ENCODE results near the gene TMCC2.

TMCC2 gene

GRCh38 chr1:205192287-205192686 lies 35.5 kb upstream of the TMCC2 start:
- H4K12ac ChIP-seq (ENCODE audit: low read depth, low read length), result no peak overlapping the region

GRCh38 chr1:205199090-205199930 lies 28.4 kb upstream of the TMCC2 start:
- no CpG with 5 or more reads among the region's 9 CpGs for WGBS (ENCODE audit: extremely low coverage, insufficient coverage, insufficient read length)
- H3K36me3 ChIP-seq (ENCODE audit: control insufficient read depth in 1 of 2, insufficient read depth in 2 of 2, low read length in 2 of 2), result no peaks in the 10 kb centered on the region

More at GRCh38 chr1:205192287-205192686, 35.5 kb upstream of the TMCC2 start:
- no peak overlapping the region for H2BK5ac ChIP-seq (ENCODE audit: low read depth, low read length, poor library complexity)
- no peak overlapping the region for H2AK5ac ChIP-seq (ENCODE audit: low read length)
- no peak overlapping the region for H4K8ac ChIP-seq (ENCODE audit: low read depth, low read length)
- no peak overlapping the region for H3K23ac ChIP-seq (ENCODE audit: low read length)
- H2AFZ ChIP-seq (ENCODE audit: insufficient read depth, low read length, poor library complexity), result no peak overlapping the region
- no peak overlapping the region for H2BK120ac ChIP-seq (ENCODE audit: insufficient read depth, low read length, poor library complexity)
- H3K4me1 ChIP-seq (ENCODE audit: control insufficient read depth in 1 of 2, insufficient read depth in 2 of 2, low read length in 2 of 2), result peaks cover 0 to 10% of the 10 kb centered on the region in 2 experiments
- no peak overlapping the region for H2BK12ac ChIP-seq (ENCODE audit: low read length)
- H3K4me3 ChIP-seq (ENCODE audit: low read depth, low read length), result no peak overlapping the region
- H3K9ac ChIP-seq (ENCODE audit: low read length), result no peak overlapping the region
- no peak overlapping the region for H3K4ac ChIP-seq (ENCODE audit: low read depth, low read length)
- no peaks in the 10 kb centered on the region for H3K9me3 ChIP-seq (ENCODE audit: insufficient read depth, low read depth, low read length)
- H3K36me3 ChIP-seq (ENCODE audit: control insufficient read depth in 1 of 2, insufficient read depth in 2 of 2, low read length in 2 of 2), result peaks cover 0 to 1% of the 10 kb centered on the region in 2 experiments
- no peaks in the 10 kb centered on the region for H3K79me2 ChIP-seq (ENCODE audit: control insufficient read depth, insufficient read depth, low read length, poor library complexity)
- no peaks in the 10 kb centered on the region for H3K27me3 ChIP-seq (ENCODE audit: insufficient read depth, low read length)
- no peak overlapping the region for H4K91ac ChIP-seq (ENCODE audit: low read depth, low read length)
- H3K27ac ChIP-seq (ENCODE audit: low read depth, low read length), result no peak overlapping the region
- H3K18ac ChIP-seq (ENCODE audit: low read length), result no peak overlapping the region
- H3K14ac ChIP-seq (ENCODE audit: low read length), result no peak overlapping the region
- no CpG with 5 or more reads among the region's 8 CpGs for WGBS (ENCODE audit: extremely low coverage, insufficient coverage, insufficient read length)
- H3K79me1 ChIP-seq (ENCODE audit: low read length), result no peaks in the 10 kb centered on the region
- DNase-seq, result no peak
- no peak overlapping the region for H3K4me2 ChIP-seq (ENCODE audit: low read length)

GRCh38 chr1:205199931-205200299 lies 27.8 kb upstream of the TMCC2 start:
- Histone ChIP-seq H3K23ac (ENCODE audit: low read length) (no peak overlapping the region), H3K4me2 (ENCODE audit: low read length) (no peak overlapping the region), H2BK12ac (ENCODE audit: low read length) (no peak overlapping the region), H2BK120ac (ENCODE audit: insufficient read depth, low read length, poor library complexity) (no peak overlapping the region), H3K27ac (ENCODE audit: low read depth, low read length) (no peak overlapping the region), H4K12ac (ENCODE audit: low read depth, low read length) (no peak overlapping the region), H3K14ac (ENCODE audit: low read length) (no peak overlapping the region), H2AK5ac (ENCODE audit: low read length) (no peak overlapping the region), H3K36me3 (ENCODE audit: control insufficient read depth in 1 of 2, insufficient read depth in 2 of 2, low read length in 2 of 2) (no peaks in the 10 kb centered on the region), H4K8ac (ENCODE audit: low read depth, low read length) (no peak overlapping the region), H4K91ac (ENCODE audit: low read depth, low read length) (no peak overlapping the region), H3K79me2 (ENCODE audit: control insufficient read depth, insufficient read depth, low read length, poor library complexity) (no peaks in the 10 kb centered on the region), H3K4ac (ENCODE audit: low read depth, low read length) (no peak overlapping the region), H3K9me3 (ENCODE audit: insufficient read depth, low read depth, low read length) (no peaks in the 10 kb centered on the region), H3K4me3 (ENCODE audit: low read depth, low read length) (no peak overlapping the region), H3K18ac (ENCODE audit: low read length) (no peak overlapping the region), H3K9ac (ENCODE audit: low read length) (no peak overlapping the region), H3K27me3 (ENCODE audit: insufficient read depth, low read length) (no peaks in the 10 kb centered on the region), H3K4me1 (ENCODE audit: control insufficient read depth in 1 of 2, insufficient read depth in 2 of 2, low read length in 2 of 2) (no peaks in the 10 kb centered on the region), H2AFZ (ENCODE audit: insufficient read depth, low read length, poor library complexity) (no peak overlapping the region), H2BK5ac (ENCODE audit: low read depth, low read length, poor library complexity) (no peak overlapping the region), H3K79me1 (ENCODE audit: low read length) (no peaks in the 10 kb centered on the region)
- no peak for DNase-seq
- WGBS (ENCODE audit: extremely low coverage, insufficient coverage, insufficient read length), result no CpG with 5 or more reads among the region's 7 CpGs

More at GRCh38 chr1:205199090-205199930, 28.4 kb upstream of the TMCC2 start:
- Histone ChIP-seq H3K4me3 (ENCODE audit: low read depth, low read length) (no peak overlapping the region), H3K79me1 (ENCODE audit: low read length) (no peaks in the 10 kb centered on the region), H3K4me2 (ENCODE audit: low read length) (no peak overlapping the region), H3K4me1 (ENCODE audit: control insufficient read depth in 1 of 2, insufficient read depth in 2 of 2, low read length in 2 of 2) (peaks cover 0 to 1% of the 10 kb centered on the region in 2 experiments), H2AK5ac (ENCODE audit: low read length) (no peak overlapping the region), H3K9me3 (ENCODE audit: insufficient read depth, low read depth, low read length) (no peaks in the 10 kb centered on the region), H3K18ac (ENCODE audit: low read length) (no peak overlapping the region), H3K27me3 (ENCODE audit: insufficient read depth, low read length) (no peaks in the 10 kb centered on the region), H2BK120ac (ENCODE audit: insufficient read depth, low read length, poor library complexity) (no peak overlapping the region), H3K4ac (ENCODE audit: low read depth, low read length) (no peak overlapping the region), H2AFZ (ENCODE audit: insufficient read depth, low read length, poor library complexity) (no peak overlapping the region), H2BK12ac (ENCODE audit: low read length) (no peak overlapping the region), H3K14ac (ENCODE audit: low read length) (no peak overlapping the region), H4K12ac (ENCODE audit: low read depth, low read length) (no peak overlapping the region), H3K27ac (ENCODE audit: low read depth, low read length) (no peak overlapping the region), H4K8ac (ENCODE audit: low read depth, low read length) (no peak overlapping the region), H3K79me2 (ENCODE audit: control insufficient read depth, insufficient read depth, low read length, poor library complexity) (no peaks in the 10 kb centered on the region), H3K23ac (ENCODE audit: low read length) (no peak overlapping the region), H3K9ac (ENCODE audit: low read length) (no peak overlapping the region), H4K91ac (ENCODE audit: low read depth, low read length) (no peak overlapping the region), H2BK5ac (ENCODE audit: low read depth, low read length, poor library complexity) (no peak overlapping the region)
- no peak for DNase-seq

- Histone ChIP-seq H3K27ac (ENCODE audit: low read depth, low read length) (no peak overlapping the region), H2AK5ac (ENCODE audit: low read length) (no peak overlapping the region), H2AFZ (ENCODE audit: insufficient read depth, low read length, poor library complexity) (no peak overlapping the region), H2BK12ac (ENCODE audit: low read length) (no peak overlapping the region), H4K8ac (ENCODE audit: low read depth, low read length) (no peak overlapping the region), H4K12ac (ENCODE audit: low read depth, low read length) (no peak overlapping the region), H4K91ac (ENCODE audit: low read depth, low read length) (no peak overlapping the region), H2BK5ac (ENCODE audit: low read depth, low read length, poor library complexity) (no peak overlapping the region), H3K79me1 (ENCODE audit: low read length) (no peaks in the 10 kb centered on the region), H3K9me3 (ENCODE audit: insufficient read depth, low read depth, low read length) (no peaks in the 10 kb centered on the region), H3K36me3 (ENCODE audit: control insufficient read depth in 1 of 2, insufficient read depth in 2 of 2, low read length in 2 of 2) (no peaks in the 10 kb centered on the region), H3K4me2 (ENCODE audit: low read length) (no peak overlapping the region), H3K4me3 (ENCODE audit: low read depth, low read length) (no peak overlapping the region), H3K79me2 (ENCODE audit: control insufficient read depth, insufficient read depth, low read length, poor library complexity) (no peaks in the 10 kb centered on the region), H3K27me3 (ENCODE audit: insufficient read depth, low read length) (no peaks in the 10 kb centered on the region), H2BK120ac (ENCODE audit: insufficient read depth, low read length, poor library complexity) (no peak overlapping the region), H3K4ac (ENCODE audit: low read depth, low read length) (no peak overlapping the region), H3K23ac (ENCODE audit: low read length) (no peak overlapping the region), H3K9ac (ENCODE audit: low read length) (no peak overlapping the region), H3K4me1 (ENCODE audit: control insufficient read depth in 1 of 2, insufficient read depth in 2 of 2, low read length in 2 of 2) (no peaks in the 10 kb centered on the region), H3K14ac (ENCODE audit: low read length) (no peak overlapping the region), H3K18ac (ENCODE audit: low read length) (no peak overlapping the region)
- no peak for DNase-seq
Measured at GRCh38 chr1:205204552-205204951, 23.2 kb upstream of the TMCC2 start.
